ENCODE data around the gene TNRC6B. TPM values are rescaled to one million over a fixed set of nuclear protein-coding genes. Genes with fewer than 3 reads are reported as not detected.

TNRC6B gene
- total RNA-seq, 2 experiments from 2014 or later: 37.0 to 63.7 TPM

- Histone ChIP-seq H2AFZ (ENCODE audit: low read length) (no peak overlapping the region), H4K20me1 (ENCODE audit: insufficient read depth, low read length) (no peaks in the 10 kb centered on the region), H3K27ac (ENCODE audit: low read depth, low read length, poor library complexity, severe bottlenecking) (no peak overlapping the region), H3K79me2 (ENCODE audit: insufficient read depth, low read depth, low read length) (no peaks in the 10 kb centered on the region), H3K4me1 (ENCODE audit: insufficient read depth, low read length, poor library complexity, severe bottlenecking) (no peaks in the 10 kb centered on the region), H3K36me3 (ENCODE audit: insufficient read depth, low read length) (peaks cover 75% of the 10 kb centered on the region), H3K9me2 (ENCODE audit: insufficient read depth, low read length) (no peaks in the 10 kb centered on the region), H3K4me2 (ENCODE audit: low read length) (no peak overlapping the region), H3K9me3 (ENCODE audit: low read length) (no peaks in the 10 kb centered on the region), H3K4me3 (ENCODE audit: low read depth, low read length, poor library complexity, severe bottlenecking) (no peak overlapping the region)
- TF ChIP-seq CTCF (conservative IDR thresholded peaks at IDR 0.05; ENCODE audit: low read length): no peak
- TF ChIP-seq EZH2phosphoT487 (IDR thresholded peaks at IDR 0.05; ENCODE audit: borderline replicate concordance, low read depth, low read length): no peak
- no peak for DNase-seq (ENCODE audit: low spot score)
- BruUV-seq (replicated peaks): no TSS peak
- ChIA-PET POLR2A (no interaction called here), CTCF (ENCODE audit: unreplicated experiment) (no interaction called here)
- intact Hi-C loops (cut with micrococcal nuclease; ENCODE audit: unreplicated experiment): no loop called here
Measured at GRCh38 chr22:40305625-40306024, 127.9 kb downstream of the TNRC6B start.

GRCh38 chr22:40308999-40309573 is 131.4 kb downstream of the TNRC6B start:
- BruUV-seq (replicated peaks): no TSS peak
- ChIA-PET CTCF (ENCODE audit: unreplicated experiment) (no interaction called here), POLR2A (no interaction called here)
- no peaks in the 10 kb centered on the region for H3K9me2 ChIP-seq (ENCODE audit: insufficient read depth, low read length)
- intact Hi-C loops (cut with micrococcal nuclease; ENCODE audit: unreplicated experiment): no loop called here
- DNase-seq (ENCODE audit: low spot score): no peak
- H3K36me3 ChIP-seq (ENCODE audit: insufficient read depth, low read length): peaks cover 80% of the 10 kb centered on the region
- H3K79me2 ChIP-seq (ENCODE audit: insufficient read depth, low read depth, low read length): no peaks in the 10 kb centered on the region
- no peaks in the 10 kb centered on the region for H3K4me1 ChIP-seq (ENCODE audit: insufficient read depth, low read length, poor library complexity, severe bottlenecking)
- H3K27ac ChIP-seq (ENCODE audit: low read depth, low read length, poor library complexity, severe bottlenecking): no peak overlapping the region
- H2AFZ ChIP-seq (ENCODE audit: low read length): no peak overlapping the region
- no peaks in the 10 kb centered on the region for H3K9me3 ChIP-seq (ENCODE audit: low read length)
- no peak for TF ChIP-seq CTCF (conservative IDR thresholded peaks at IDR 0.05; ENCODE audit: low read length)
- TF ChIP-seq EZH2phosphoT487 (IDR thresholded peaks at IDR 0.05; ENCODE audit: borderline replicate concordance, low read depth, low read length): no peak
- H3K4me3 ChIP-seq (ENCODE audit: low read depth, low read length, poor library complexity, severe bottlenecking): no peak overlapping the region
- no peak overlapping the region for H3K4me2 ChIP-seq (ENCODE audit: low read length)
- no peaks in the 10 kb centered on the region for H4K20me1 ChIP-seq (ENCODE audit: insufficient read depth, low read length)

- Histone ChIP-seq H3K79me2 (ENCODE audit: insufficient read depth, low read depth, low read length) (no peaks in the 10 kb centered on the region), H3K27ac (ENCODE audit: low read depth, low read length, poor library complexity, severe bottlenecking) (no peak overlapping the region), H4K20me1 (ENCODE audit: insufficient read depth, low read length) (no peaks in the 10 kb centered on the region), H3K9me3 (ENCODE audit: low read length) (no peaks in the 10 kb centered on the region), H3K4me1 (ENCODE audit: insufficient read depth, low read length, poor library complexity, severe bottlenecking) (no peaks in the 10 kb centered on the region), H3K36me3 (ENCODE audit: insufficient read depth, low read length) (peaks cover 82% of the 10 kb centered on the region), H3K4me3 (ENCODE audit: low read depth, low read length, poor library complexity, severe bottlenecking) (no peak overlapping the region), H2AFZ (ENCODE audit: low read length) (no peak overlapping the region), H3K4me2 (ENCODE audit: low read length) (no peak overlapping the region), H3K9me2 (ENCODE audit: insufficient read depth, low read length) (no peaks in the 10 kb centered on the region)
- ChIA-PET POLR2A (no interaction called here), CTCF (ENCODE audit: unreplicated experiment) (no interaction called here)
- no peak for DNase-seq (ENCODE audit: low spot score)
- intact Hi-C loops (cut with micrococcal nuclease; ENCODE audit: unreplicated experiment): no loop called here
- TF ChIP-seq CTCF (conservative IDR thresholded peaks at IDR 0.05; ENCODE audit: low read length) (no peak), EZH2phosphoT487 (IDR thresholded peaks at IDR 0.05; ENCODE audit: borderline replicate concordance, low read depth, low read length) (no peak)
- no TSS peak for BruUV-seq (replicated peaks)
Measured at GRCh38 chr22:40309631-40310030, 131.9 kb downstream of the TNRC6B start.

Data from OCI-LY7 (cell line).